Kasumi-1 (cell line): ENCODE results near the gene ZDHHC19.
"Not testable (repeated sequence)": the region's sequence is repeated elsewhere in the genome, so short reads cannot be mapped to it uniquely, and the experiment has no call there.

Source experiments
- DNase-seq, 2 experiments: peaks; one replicate each; lab custom pipeline; 2025; lab: John Stamatoyannopoulos, UW

The ZDHHC19 gene

GRCh38 chr3:196178993-196179379 lies 32.2 kb downstream of the ZDHHC19 start:
- no peak for DNase-seq

- DNase-seq, result no peak
Measured at GRCh38 chr3:196177967-196178366, 33.2 kb downstream of the ZDHHC19 start.

GRCh38 chr3:196177567-196177966 lies 33.6 kb downstream of the ZDHHC19 start:
- DNase-seq, result no peak

- DNase-seq, result no peak
Measured at GRCh38 chr3:196175722-196176121, 35.5 kb downstream of the ZDHHC19 start.

- no peak for DNase-seq
Measured at GRCh38 chr3:196175116-196175625, 36.0 kb downstream of the ZDHHC19 start.

- no peak for DNase-seq
Measured at GRCh38 chr3:196174652-196175051, 36.5 kb downstream of the ZDHHC19 start.

- DNase-seq, result not testable (repeated sequence)
Measured at GRCh38 chr3:196170296-196170695, 40.9 kb downstream of the ZDHHC19 start.

GRCh38 chr3:196169836-196170240 lies 41.4 kb downstream of the ZDHHC19 start:
- DNase-seq, result no peak

- DNase-seq, result no peak
Measured at GRCh38 chr3:196168808-196169391, 42.3 kb downstream of the ZDHHC19 start.

GRCh38 chr3:196166741-196167140 lies 44.5 kb downstream of the ZDHHC19 start:
- DNase-seq, result no peak

- no peak for DNase-seq
Measured at GRCh38 chr3:196165850-196166249, 45.4 kb downstream of the ZDHHC19 start.

GRCh38 chr3:196165006-196165575 lies 46.1 kb downstream of the ZDHHC19 start:
- not testable (repeated sequence) for DNase-seq

- DNase-seq, result no peak
Measured at GRCh38 chr3:196164576-196164975, 46.6 kb downstream of the ZDHHC19 start.

GRCh38 chr3:196163666-196164493 lies 47.3 kb downstream of the ZDHHC19 start:
- no peak for DNase-seq

- no peak for DNase-seq
Measured at GRCh38 chr3:196163212-196163611, 48.0 kb downstream of the ZDHHC19 start.

GRCh38 chr3:196162679-196163078 lies 48.5 kb downstream of the ZDHHC19 start:
- DNase-seq, result no peak

- peak; percentile 60 to 78 for DNase-seq
Measured at GRCh38 chr3:196159952-196160804, 51.0 kb downstream of the ZDHHC19 start.

- DNase-seq, result no peak
Measured at GRCh38 chr3:196159526-196159925, 51.7 kb downstream of the ZDHHC19 start.

- DNase-seq, result no peak
Measured at GRCh38 chr3:196156160-196156559, 55.0 kb downstream of the ZDHHC19 start.

GRCh38 chr3:196150481-196150880 lies 60.7 kb downstream of the ZDHHC19 start:
- DNase-seq, result no peak

GRCh38 chr3:196149831-196150301 lies 61.3 kb downstream of the ZDHHC19 start:
- peak in 1 of 2 experiments; percentile 11 for DNase-seq

- no peak for DNase-seq
Measured at GRCh38 chr3:196149375-196149774, 61.8 kb downstream of the ZDHHC19 start.
